ENCODE results near the gene UBAC1.

UBAC1 gene

DNA sequence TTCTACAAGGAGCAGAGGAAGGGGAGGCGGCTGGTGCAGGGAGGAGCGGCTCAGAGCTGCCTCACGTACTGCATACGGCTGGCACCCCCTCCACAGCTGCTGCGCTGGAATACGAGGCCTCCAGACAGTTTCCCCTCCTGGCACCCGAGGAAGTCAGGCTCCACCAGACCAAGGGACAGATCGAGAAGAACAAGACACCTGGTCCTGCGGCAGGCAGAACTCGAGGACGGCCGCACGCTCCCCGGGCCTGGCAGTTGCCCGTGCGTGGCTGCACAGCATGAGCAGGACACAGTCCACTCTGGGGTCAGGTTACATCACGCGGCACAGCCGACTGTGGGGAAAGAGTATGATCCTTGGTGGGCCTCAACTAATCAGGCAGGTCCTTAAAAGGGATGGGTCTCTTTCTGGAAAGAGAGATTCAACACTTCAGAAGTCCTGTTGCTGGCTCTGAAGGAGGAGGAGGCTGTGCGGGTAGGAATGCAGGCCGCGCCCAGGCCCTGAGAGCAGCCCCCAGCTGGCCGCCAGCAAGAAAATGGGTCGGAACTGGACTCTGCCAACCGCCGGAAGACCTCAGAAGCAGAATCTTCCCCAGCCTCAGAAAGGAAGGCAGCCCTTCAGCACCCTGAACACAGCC lies 11.6 kb downstream of the UBAC1 start:
- no peaks in the 10 kb centered on the region; the same call in 1 of the 2 replicates for H3K79me2 ChIP-seq (ENCODE audit: insufficient read depth, low read length)
- no peaks in the 10 kb centered on the region for H3K4me1 ChIP-seq (ENCODE audit: insufficient read depth, low read length, poor library complexity, severe bottlenecking)
- H3K9me2 ChIP-seq (replicated peaks; ENCODE audit: low read depth, low read length), result no peaks in the 10 kb centered on the region
- H3K4me3 ChIP-seq (ENCODE audit: low read length, poor library complexity, severe bottlenecking), result no peak overlapping the region
- H3K4me2 ChIP-seq (ENCODE audit: low read depth, low read length, poor library complexity, severe bottlenecking), result no peak overlapping the region
- no peak overlapping the region for H2AFZ ChIP-seq (ENCODE audit: low read length)
- H4K20me1 ChIP-seq (ENCODE audit: insufficient read depth, low read length, poor library complexity, severe bottlenecking), result no peaks in the 10 kb centered on the region
- no peaks in the 10 kb centered on the region for H3K27me3 ChIP-seq (ENCODE audit: insufficient read depth, low read length, poor library complexity, severe bottlenecking)
- no peaks in the 10 kb centered on the region for H3F3A ChIP-seq (ENCODE audit: low read depth)
- no peak overlapping the region for H3K9ac ChIP-seq (ENCODE audit: low read depth, low read length, poor library complexity, severe bottlenecking)
- H3K9me3 ChIP-seq (ENCODE audit: insufficient read depth, low read depth, low read length), result no peaks in the 10 kb centered on the region
- H3K36me3 ChIP-seq (ENCODE audit: insufficient read depth, low read length), result peaks cover 57% of the 10 kb centered on the region; the same call in 1 of the 2 replicates
- TF ChIP-seq CTCF (conservative IDR thresholded peaks at IDR 0.05; ENCODE audit: low read length) (no peak), EZH2phosphoT487 (IDR thresholded peaks at IDR 0.05; ENCODE audit: borderline replicate concordance) (no peak)

- no peaks in the 10 kb centered on the region; the same call in 1 of the 2 replicates for H3K79me2 ChIP-seq (ENCODE audit: insufficient read depth, low read length)
- no peak overlapping the region for H2AFZ ChIP-seq (ENCODE audit: low read length)
- no peaks in the 10 kb centered on the region for H3F3A ChIP-seq (ENCODE audit: low read depth)
- H3K4me1 ChIP-seq (ENCODE audit: insufficient read depth, low read length, poor library complexity, severe bottlenecking), result no peaks in the 10 kb centered on the region
- H3K9me2 ChIP-seq (replicated peaks; ENCODE audit: low read depth, low read length), result no peaks in the 10 kb centered on the region
- H3K9me3 ChIP-seq (ENCODE audit: insufficient read depth, low read depth, low read length), result no peaks in the 10 kb centered on the region
- H3K36me3 ChIP-seq (ENCODE audit: insufficient read depth, low read length), result peaks cover 58% of the 10 kb centered on the region; the same call in 1 of the 2 replicates
- no peaks in the 10 kb centered on the region for H3K27me3 ChIP-seq (ENCODE audit: insufficient read depth, low read length, poor library complexity, severe bottlenecking)
- TF ChIP-seq CTCF (conservative IDR thresholded peaks at IDR 0.05; ENCODE audit: low read length), result no peak
- TF ChIP-seq EZH2phosphoT487 (IDR thresholded peaks at IDR 0.05; ENCODE audit: borderline replicate concordance), result no peak
- no peaks in the 10 kb centered on the region for H4K20me1 ChIP-seq (ENCODE audit: insufficient read depth, low read length, poor library complexity, severe bottlenecking)
- no peak overlapping the region for H3K9ac ChIP-seq (ENCODE audit: low read depth, low read length, poor library complexity, severe bottlenecking)
- no peak overlapping the region for H3K4me3 ChIP-seq (ENCODE audit: low read length, poor library complexity, severe bottlenecking)
- H3K4me2 ChIP-seq (ENCODE audit: low read depth, low read length, poor library complexity, severe bottlenecking), result no peak overlapping the region
Observed at GRCh38 chr9:135948968-135949367, 12.2 kb downstream of the UBAC1 start.

GRCh38 chr9:135948446-135948845 lies 12.7 kb downstream of the UBAC1 start:
- no peak overlapping the region for H3K4me3 ChIP-seq (ENCODE audit: low read length, poor library complexity, severe bottlenecking)
- no peaks in the 10 kb centered on the region; the same call in 1 of the 2 replicates for H3K79me2 ChIP-seq (ENCODE audit: insufficient read depth, low read length)
- H3K9ac ChIP-seq (ENCODE audit: low read depth, low read length, poor library complexity, severe bottlenecking), result no peak overlapping the region
- no peaks in the 10 kb centered on the region for H4K20me1 ChIP-seq (ENCODE audit: insufficient read depth, low read length, poor library complexity, severe bottlenecking)
- H3K4me2 ChIP-seq (ENCODE audit: low read depth, low read length, poor library complexity, severe bottlenecking), result no peak overlapping the region
- no peaks in the 10 kb centered on the region for H3F3A ChIP-seq (ENCODE audit: low read depth)
- H3K9me2 ChIP-seq (replicated peaks; ENCODE audit: low read depth, low read length), result no peaks in the 10 kb centered on the region
- H3K36me3 ChIP-seq (ENCODE audit: insufficient read depth, low read length), result peaks cover 61% of the 10 kb centered on the region; the same call in 1 of the 2 replicates
- no peaks in the 10 kb centered on the region for H3K4me1 ChIP-seq (ENCODE audit: insufficient read depth, low read length, poor library complexity, severe bottlenecking)
- no peaks in the 10 kb centered on the region for H3K9me3 ChIP-seq (ENCODE audit: insufficient read depth, low read depth, low read length)
- no peak overlapping the region for H2AFZ ChIP-seq (ENCODE audit: low read length)
- TF ChIP-seq EZH2phosphoT487 (IDR thresholded peaks at IDR 0.05; ENCODE audit: borderline replicate concordance) (no peak), CTCF (conservative IDR thresholded peaks at IDR 0.05; ENCODE audit: low read length) (no peak)
- H3K27me3 ChIP-seq (ENCODE audit: insufficient read depth, low read length, poor library complexity, severe bottlenecking), result no peaks in the 10 kb centered on the region

Measured in Loucy (cell line).